HepG2 (cell line): ENCODE data around the gene TOP1. TPM values are rescaled to one million over a fixed set of nuclear protein-coding genes. Genes with fewer than 3 reads are reported as not detected.

Experiments used
- ATRX ChIP-seq: sonication (generic); formaldehyde crosslinking; IDR thresholded peaks from 2 replicates; pipeline ENCODE4 v1.4.0; 2020; ENCODE audit warnings: missing genetic modification reagents, borderline replicate concordance
- KDM6A ChIP-seq: IDR thresholded peaks from 2 replicates; pipeline ENCODE4 v1.6.1; 2016; ENCODE audit warnings: low read depth
- MBNL3 ChIP-seq: fragments of 250-450 bp; sonication (Bioruptor Pico); conservative IDR thresholded peaks from 2 replicates; pipeline ENCODE4 v1.8.0; 2022; ENCODE audit warnings: mild to moderate bottlenecking, inconsistent platforms
- NFRKB ChIP-seq: fragments of 450-650 bp; IDR thresholded peaks from 2 replicates; pipeline ENCODE4 v1.6.1; 2017
- PAF1 ChIP-seq: IDR thresholded peaks from 2 replicates; pipeline ENCODE4 v1.6.1; 2016; ENCODE audit warnings: missing genetic modification reagents, missing compliant biosample characterization
- RAD51 ChIP-seq: fragments of 450-650 bp; IDR thresholded peaks from 2 replicates; pipeline ENCODE4 v1.6.1; 2016; ENCODE audit warnings: borderline replicate concordance
- RFX1 ChIP-seq: fragments of 450-650 bp; IDR thresholded peaks from 2 replicates; pipeline ENCODE4 v1.6.1; 2017
- SNAI1 ChIP-seq: sonication (generic); formaldehyde crosslinking; IDR thresholded peaks from 2 replicates; pipeline ENCODE4 v1.5.0; 2020; ENCODE audit warnings: mild to moderate bottlenecking, missing genetic modification reagents, borderline replicate concordance
- ZEB1 ChIP-seq: IDR thresholded peaks from 2 replicates; pipeline ENCODE4 v1.6.1; 2012; ENCODE audit warnings: mild to moderate bottlenecking, low read depth, inconsistent platforms; ENCODE audit not compliant: insufficient replicate concordance
- ZFP62 ChIP-seq: sonication (generic); formaldehyde crosslinking; IDR thresholded peaks from 2 replicates; pipeline ENCODE4 v1.4.0; 2020; ENCODE audit warnings: missing genetic modification reagents
- ZNF207 ChIP-seq: fragments of 450-650 bp; IDR thresholded peaks from 2 replicates; pipeline ENCODE4 v1.6.1; 2016; ENCODE audit warnings: antibody characterized with exemption, borderline replicate concordance
- ZNF660 ChIP-seq: sonication (generic); formaldehyde crosslinking; IDR thresholded peaks from 2 replicates; pipeline ENCODE4 v1.5.1; 2020; ENCODE audit warnings: mild to moderate bottlenecking, low read depth, missing genetic modification reagents, borderline replicate concordance
- ZNF724P ChIP-seq: sonication (generic); formaldehyde crosslinking; IDR thresholded peaks from 2 replicates; pipeline ENCODE4 v1.8.0; 2022; ENCODE audit warnings: missing genetic modification reagents, borderline replicate concordance
- ZSCAN21 ChIP-seq: sonication (generic); formaldehyde crosslinking; IDR thresholded peaks from 2 replicates; pipeline ENCODE4 v1.8.0; 2022; ENCODE audit warnings: mild to moderate bottlenecking, missing genetic modification reagents, moderate library complexity, borderline replicate concordance
- polyA plus RNA-seq, 8 experiments: library from polyadenylated mRNA; depleted of rRNA in 3 of 8; stranded (reverse) in 7 of 8; unstranded in 1 of 8; fragments of >200 nt; fragmentation: Illumina TruSeq in 4 of 8; extraction: Trizol in 4 of 8; gene quantifications; 2 replicates each; pipeline versions ENCODE4 v1.2.1 to v1.2.3, GENCODE V29; 2011 to 2016; ENCODE audit warnings: low read depth in 4 of 8, missing spikeins in 1 of 8, mixed read lengths in 1 of 8; ENCODE audit not compliant: insufficient read depth in 1 of 8
- total RNA-seq, 5 experiments: library from RNA; depleted of rRNA; stranded (reverse); fragments of >200 nt; fragmentation: Illumina TruSeq; extraction: Trizol; gene quantifications; 2 replicates each; pipeline ENCODE4 v1.2.3, GENCODE V29; 2016; ENCODE audit warnings: low read depth in 1 of 5
- TF ChIP-seq, protein P1 (sequence below): sonication (generic); formaldehyde crosslinking; IDR thresholded peaks from 2 replicates; pipeline ENCODE4 v1.5.0; 2020; ENCODE audit warnings: mild to moderate bottlenecking, missing genetic modification reagents, borderline replicate concordance
- TF ChIP-seq, protein P2 (sequence below): fragments of 450-650 bp; IDR thresholded peaks from 2 replicates; pipeline ENCODE4 v1.6.1; 2016
- TF ChIP-seq, protein P3 (sequence below): sonication (generic); formaldehyde crosslinking; conservative IDR thresholded peaks from 2 replicates; pipeline ENCODE4 v1.4.0; 2020; ENCODE audit warnings: missing genetic modification reagents
- TF ChIP-seq, protein P4 (sequence below): sonication (generic); formaldehyde crosslinking; IDR thresholded peaks from 2 replicates; pipeline ENCODE4 v1.4.0; 2020; ENCODE audit warnings: missing genetic modification reagents, mild to moderate bottlenecking, borderline replicate concordance
- TF ChIP-seq, protein P5 (sequence below): IDR thresholded peaks from 2 replicates; pipeline ENCODE4 v1.6.1; 2016; ENCODE audit warnings: control low read depth

TOP1 gene
- total and polyA plus RNA-seq, 2 of the 13 experiments (the other 11 are each of a cell fraction or from before 2014, with no cell fraction given): 10.2 to 19.4 TPM

DNA sequence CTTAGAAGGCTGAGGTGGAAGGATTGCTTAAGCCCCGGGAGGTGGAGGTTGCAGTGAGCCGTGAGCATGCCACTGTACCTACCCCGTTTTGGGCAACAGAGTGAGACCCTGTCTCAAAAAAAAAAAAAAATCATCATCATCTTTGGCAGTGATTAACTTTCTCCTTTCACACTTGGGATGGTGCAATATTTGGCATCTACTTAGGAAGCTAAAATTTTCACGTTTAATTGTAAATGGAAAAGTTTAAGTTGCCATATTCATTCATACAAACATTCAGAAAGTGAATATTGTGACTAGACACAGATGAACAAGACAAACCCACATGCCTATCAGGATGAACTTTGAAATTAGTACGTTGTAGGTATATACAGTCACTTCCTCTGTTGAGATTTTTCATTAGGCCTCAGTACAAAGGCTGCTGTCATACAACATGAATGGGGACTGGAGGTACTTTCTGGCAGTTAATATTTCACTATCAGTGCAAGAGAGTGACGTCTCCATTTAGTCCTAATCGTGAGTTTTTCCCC, 10.3 kb downstream of the TOP1 start (continued):
- TF ChIP-seq, protein P1, sequence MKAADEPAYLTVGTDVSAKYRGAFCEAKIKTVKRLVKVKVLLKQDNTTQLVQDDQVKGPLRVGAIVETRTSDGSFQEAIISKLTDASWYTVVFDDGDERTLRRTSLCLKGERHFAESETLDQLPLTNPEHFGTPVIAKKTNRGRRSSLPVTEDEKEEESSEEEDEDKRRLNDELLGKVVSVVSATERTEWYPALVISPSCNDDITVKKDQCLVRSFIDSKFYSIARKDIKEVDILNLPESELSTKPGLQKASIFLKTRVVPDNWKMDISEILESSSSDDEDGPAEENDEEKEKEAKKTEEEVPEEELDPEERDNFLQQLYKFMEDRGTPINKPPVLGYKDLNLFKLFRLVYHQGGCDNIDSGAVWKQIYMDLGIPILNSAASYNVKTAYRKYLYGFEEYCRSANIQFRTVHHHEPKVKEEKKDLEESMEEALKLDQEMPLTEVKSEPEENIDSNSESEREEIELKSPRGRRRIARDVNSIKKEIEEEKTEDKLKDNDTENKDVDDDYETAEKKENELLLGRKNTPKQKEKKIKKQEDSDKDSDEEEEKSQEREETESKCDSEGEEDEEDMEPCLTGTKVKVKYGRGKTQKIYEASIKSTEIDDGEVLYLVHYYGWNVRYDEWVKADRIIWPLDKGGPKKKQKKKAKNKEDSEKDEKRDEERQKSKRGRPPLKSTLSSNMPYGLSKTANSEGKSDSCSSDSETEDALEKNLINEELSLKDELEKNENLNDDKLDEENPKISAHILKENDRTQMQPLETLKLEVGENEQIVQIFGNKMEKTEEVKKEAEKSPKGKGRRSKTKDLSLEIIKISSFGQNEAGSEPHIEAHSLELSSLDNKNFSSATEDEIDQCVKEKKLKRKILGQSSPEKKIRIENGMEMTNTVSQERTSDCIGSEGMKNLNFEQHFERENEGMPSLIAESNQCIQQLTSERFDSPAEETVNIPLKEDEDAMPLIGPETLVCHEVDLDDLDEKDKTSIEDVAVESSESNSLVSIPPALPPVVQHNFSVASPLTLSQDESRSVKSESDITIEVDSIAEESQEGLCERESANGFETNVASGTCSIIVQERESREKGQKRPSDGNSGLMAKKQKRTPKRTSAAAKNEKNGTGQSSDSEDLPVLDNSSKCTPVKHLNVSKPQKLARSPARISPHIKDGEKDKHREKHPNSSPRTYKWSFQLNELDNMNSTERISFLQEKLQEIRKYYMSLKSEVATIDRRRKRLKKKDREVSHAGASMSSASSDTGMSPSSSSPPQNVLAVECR (CRISPR knock-in tag): peak; percentile 63; the same call in 1 of the 2 replicates
- no peak for TF ChIP-seq ZNF207
- TF ChIP-seq, protein P2, sequence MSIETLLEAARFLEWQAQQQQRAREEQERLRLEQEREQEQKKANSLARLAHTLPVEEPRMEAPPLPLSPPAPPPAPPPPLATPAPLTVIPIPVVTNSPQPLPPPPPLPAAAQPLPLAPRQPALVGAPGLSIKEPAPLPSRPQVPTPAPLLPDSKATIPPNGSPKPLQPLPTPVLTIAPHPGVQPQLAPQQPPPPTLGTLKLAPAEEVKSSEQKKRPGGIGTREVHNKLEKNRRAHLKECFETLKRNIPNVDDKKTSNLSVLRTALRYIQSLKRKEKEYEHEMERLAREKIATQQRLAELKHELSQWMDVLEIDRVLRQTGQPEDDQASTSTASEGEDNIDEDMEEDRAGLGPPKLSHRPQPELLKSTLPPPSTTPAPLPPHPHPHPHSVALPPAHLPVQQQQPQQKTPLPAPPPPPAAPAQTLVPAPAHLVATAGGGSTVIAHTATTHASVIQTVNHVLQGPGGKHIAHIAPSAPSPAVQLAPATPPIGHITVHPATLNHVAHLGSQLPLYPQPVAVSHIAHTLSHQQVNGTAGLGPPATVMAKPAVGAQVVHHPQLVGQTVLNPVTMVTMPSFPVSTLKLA: 0 out of 2 replicates have a peak, but pooled peaks have one; percentile 9
- TF ChIP-seq, protein P3, sequence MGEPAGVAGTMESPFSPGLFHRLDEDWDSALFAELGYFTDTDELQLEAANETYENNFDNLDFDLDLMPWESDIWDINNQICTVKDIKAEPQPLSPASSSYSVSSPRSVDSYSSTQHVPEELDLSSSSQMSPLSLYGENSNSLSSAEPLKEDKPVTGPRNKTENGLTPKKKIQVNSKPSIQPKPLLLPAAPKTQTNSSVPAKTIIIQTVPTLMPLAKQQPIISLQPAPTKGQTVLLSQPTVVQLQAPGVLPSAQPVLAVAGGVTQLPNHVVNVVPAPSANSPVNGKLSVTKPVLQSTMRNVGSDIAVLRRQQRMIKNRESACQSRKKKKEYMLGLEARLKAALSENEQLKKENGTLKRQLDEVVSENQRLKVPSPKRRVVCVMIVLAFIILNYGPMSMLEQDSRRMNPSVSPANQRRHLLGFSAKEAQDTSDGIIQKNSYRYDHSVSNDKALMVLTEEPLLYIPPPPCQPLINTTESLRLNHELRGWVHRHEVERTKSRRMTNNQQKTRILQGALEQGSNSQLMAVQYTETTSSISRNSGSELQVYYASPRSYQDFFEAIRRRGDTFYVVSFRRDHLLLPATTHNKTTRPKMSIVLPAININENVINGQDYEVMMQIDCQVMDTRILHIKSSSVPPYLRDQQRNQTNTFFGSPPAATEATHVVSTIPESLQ: no peak
- TF ChIP-seq, protein P4, sequence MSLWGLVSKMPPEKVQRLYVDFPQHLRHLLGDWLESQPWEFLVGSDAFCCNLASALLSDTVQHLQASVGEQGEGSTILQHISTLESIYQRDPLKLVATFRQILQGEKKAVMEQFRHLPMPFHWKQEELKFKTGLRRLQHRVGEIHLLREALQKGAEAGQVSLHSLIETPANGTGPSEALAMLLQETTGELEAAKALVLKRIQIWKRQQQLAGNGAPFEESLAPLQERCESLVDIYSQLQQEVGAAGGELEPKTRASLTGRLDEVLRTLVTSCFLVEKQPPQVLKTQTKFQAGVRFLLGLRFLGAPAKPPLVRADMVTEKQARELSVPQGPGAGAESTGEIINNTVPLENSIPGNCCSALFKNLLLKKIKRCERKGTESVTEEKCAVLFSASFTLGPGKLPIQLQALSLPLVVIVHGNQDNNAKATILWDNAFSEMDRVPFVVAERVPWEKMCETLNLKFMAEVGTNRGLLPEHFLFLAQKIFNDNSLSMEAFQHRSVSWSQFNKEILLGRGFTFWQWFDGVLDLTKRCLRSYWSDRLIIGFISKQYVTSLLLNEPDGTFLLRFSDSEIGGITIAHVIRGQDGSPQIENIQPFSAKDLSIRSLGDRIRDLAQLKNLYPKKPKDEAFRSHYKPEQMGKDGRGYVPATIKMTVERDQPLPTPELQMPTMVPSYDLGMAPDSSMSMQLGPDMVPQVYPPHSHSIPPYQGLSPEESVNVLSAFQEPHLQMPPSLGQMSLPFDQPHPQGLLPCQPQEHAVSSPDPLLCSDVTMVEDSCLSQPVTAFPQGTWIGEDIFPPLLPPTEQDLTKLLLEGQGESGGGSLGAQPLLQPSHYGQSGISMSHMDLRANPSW (CRISPR knock-in tag): peak; percentile 76; the same call in 1 of the 2 replicates
- no peak for TF ChIP-seq ATRX (CRISPR knock-in tag)
- TF ChIP-seq, protein P5, sequence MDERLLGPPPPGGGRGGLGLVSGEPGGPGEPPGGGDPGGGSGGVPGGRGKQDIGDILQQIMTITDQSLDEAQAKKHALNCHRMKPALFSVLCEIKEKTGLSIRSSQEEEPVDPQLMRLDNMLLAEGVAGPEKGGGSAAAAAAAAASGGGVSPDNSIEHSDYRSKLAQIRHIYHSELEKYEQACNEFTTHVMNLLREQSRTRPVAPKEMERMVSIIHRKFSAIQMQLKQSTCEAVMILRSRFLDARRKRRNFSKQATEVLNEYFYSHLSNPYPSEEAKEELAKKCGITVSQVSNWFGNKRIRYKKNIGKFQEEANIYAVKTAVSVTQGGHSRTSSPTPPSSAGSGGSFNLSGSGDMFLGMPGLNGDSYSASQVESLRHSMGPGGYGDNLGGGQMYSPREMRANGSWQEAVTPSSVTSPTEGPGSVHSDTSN (CRISPR knock-in tag): 0 out of 2 replicates have a peak, but pooled peaks have one; percentile 25
- TF ChIP-seq KDM6A: peak; percentile 86; the same call in 1 of the 2 replicates
- TF ChIP-seq SNAI1: peak; percentile 24; the same call in 1 of the 2 replicates
- peak; percentile 53 for TF ChIP-seq ZEB1
- no peak for TF ChIP-seq ZNF660 (CRISPR knock-in tag)
- TF ChIP-seq MBNL3: no peak
- TF ChIP-seq ZSCAN21 (CRISPR knock-in tag): no peak
- no peak for TF ChIP-seq PAF1 (CRISPR knock-in tag)
- TF ChIP-seq ZNF724P: no peak
- TF ChIP-seq NFRKB: no peak
- no peak for TF ChIP-seq RFX1
- TF ChIP-seq ZFP62 (CRISPR knock-in tag): no peak
- TF ChIP-seq RAD51: no peak
